ENCODE results near the gene PJA1.

GRCh38 chrX:69195810-69196209 is 30.6 kb upstream of the PJA1 start:
- TF ChIP-seq CTCF (IDR thresholded peaks at IDR 0.05), result no peak
- TF ChIP-seq POLR2A (IDR thresholded peaks at IDR 0.05), result no peak
